Measurements from ENCODE around the gene APCDD1.

DNA sequence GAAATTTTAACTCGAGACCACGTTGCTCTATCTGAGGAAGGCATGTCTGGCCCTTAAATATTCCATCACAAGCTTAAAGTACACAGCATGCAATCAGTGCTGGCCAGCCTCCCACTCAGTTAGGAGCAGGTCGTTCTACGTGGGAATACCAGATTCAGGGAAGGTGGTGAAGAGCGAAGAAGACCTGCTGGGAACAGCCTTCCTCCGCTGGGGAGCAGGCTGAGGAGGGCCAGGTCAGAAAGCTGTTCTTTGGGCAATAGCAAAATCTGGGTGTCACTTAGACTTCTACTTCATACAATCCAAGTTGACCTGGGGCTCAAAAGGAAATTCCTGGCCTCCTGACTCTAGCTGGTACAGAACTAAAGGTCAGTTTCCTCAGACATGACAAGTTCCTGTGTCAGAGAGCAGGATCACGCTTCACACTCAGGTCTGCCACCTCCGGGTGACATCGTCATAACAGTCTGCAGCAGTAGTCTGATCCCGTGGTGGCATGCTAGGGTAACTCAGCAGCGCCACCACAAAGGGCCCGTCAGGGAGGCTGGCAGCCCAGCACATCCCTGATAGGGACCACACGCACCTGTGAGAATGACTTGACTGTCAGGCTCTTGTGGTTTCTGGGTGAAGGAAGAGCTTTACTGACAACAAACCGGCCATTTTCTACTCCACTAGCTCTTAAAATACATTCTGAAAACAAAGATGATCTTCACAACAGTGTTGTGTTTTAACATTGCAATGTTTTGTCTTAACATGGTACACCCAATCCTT lies 36.1 kb downstream of the APCDD1 start:
- TF ChIP-seq, protein P1, sequence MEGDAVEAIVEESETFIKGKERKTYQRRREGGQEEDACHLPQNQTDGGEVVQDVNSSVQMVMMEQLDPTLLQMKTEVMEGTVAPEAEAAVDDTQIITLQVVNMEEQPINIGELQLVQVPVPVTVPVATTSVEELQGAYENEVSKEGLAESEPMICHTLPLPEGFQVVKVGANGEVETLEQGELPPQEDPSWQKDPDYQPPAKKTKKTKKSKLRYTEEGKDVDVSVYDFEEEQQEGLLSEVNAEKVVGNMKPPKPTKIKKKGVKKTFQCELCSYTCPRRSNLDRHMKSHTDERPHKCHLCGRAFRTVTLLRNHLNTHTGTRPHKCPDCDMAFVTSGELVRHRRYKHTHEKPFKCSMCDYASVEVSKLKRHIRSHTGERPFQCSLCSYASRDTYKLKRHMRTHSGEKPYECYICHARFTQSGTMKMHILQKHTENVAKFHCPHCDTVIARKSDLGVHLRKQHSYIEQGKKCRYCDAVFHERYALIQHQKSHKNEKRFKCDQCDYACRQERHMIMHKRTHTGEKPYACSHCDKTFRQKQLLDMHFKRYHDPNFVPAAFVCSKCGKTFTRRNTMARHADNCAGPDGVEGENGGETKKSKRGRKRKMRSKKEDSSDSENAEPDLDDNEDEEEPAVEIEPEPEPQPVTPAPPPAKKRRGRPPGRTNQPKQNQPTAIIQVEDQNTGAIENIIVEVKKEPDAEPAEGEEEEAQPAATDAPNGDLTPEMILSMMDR (IDR thresholded peaks at IDR 0.05; ENCODE audit: low read depth, low read length): peak; percentile 67
- no peak for TF ChIP-seq EZH2phosphoT487 (IDR thresholded peaks at IDR 0.05; ENCODE audit: low read depth)
